Hepatic stellate cell (primary cell): ENCODE data around the gene TNFSF4.
A peak's percentile ranks its signal among the peaks of the same experiment; 100 is the strongest.
"Not testable (repeated sequence)": the region's sequence is repeated elsewhere in the genome, so short reads cannot be mapped to it uniquely, and the experiment has no call there.

Experiments used
- DNase-seq: peaks from one replicate; pipeline ENCODE4 v3.0.0; 2011; ENCODE audit warnings: low spot score

The TNFSF4 gene, protein sequence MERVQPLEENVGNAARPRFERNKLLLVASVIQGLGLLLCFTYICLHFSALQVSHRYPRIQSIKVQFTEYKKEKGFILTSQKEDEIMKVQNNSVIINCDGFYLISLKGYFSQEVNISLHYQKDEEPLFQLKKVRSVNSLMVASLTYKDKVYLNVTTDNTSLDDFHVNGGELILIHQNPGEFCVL

GRCh38 chr1:173206816-173207568, at the start of gene TNFSF4:
TSS of gene TNFSF4 (minus strand) at chr1:173207331. CDS start at chr1:173207176, 155 bp downstream.
- DNase-seq: no peak

DNA sequence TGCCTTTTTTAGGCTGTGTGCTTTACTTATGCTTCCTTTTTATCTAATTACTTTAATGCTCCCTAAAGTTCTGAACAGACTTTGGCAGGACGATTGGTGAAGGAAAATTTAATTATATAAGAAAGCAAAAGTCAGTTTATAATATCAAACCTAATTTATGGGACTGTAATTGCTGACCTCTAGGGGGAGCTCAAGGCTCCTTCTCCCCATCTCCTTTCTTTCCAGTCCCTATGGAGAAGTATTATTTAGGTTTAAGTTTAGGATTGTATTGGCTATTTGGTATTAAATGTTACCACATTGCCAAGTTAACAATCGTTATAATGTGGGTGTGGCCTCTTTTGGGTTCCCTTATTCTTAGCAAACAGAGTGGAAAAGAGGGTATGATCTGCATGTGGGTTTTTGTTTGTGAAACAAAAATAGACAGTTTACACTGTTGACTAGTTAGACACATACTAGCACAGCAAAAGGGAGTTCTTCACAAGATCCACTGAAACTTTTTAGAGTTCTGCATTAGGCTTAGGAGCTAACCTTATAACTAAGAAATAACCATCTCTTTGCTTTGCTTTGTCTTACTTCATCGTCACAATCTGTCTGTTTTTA, 48.2 kb upstream of the TNFSF4 start:
- DNase-seq: peak; percentile 37

DNA sequence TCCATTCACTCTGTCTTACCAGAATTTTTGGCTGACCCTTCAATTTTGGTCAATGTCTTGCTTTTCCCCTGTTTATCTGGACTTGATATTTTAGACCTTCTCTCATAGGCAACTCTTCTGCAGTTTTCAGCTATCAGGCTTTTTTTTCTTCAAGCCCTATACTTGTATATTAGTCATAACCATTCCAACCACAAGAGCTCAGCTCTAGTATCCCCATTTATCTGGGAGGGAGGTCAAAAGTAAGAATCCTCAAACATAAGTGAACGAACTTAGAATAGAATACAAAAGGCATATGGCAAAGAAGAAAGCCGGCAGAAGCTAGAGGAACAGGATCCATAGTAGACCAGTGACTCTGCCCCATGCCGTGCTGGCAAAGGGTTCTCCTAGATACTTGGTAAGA, 45.9 kb upstream of the TNFSF4 start:
- DNase-seq: peak; percentile 33

DNA sequence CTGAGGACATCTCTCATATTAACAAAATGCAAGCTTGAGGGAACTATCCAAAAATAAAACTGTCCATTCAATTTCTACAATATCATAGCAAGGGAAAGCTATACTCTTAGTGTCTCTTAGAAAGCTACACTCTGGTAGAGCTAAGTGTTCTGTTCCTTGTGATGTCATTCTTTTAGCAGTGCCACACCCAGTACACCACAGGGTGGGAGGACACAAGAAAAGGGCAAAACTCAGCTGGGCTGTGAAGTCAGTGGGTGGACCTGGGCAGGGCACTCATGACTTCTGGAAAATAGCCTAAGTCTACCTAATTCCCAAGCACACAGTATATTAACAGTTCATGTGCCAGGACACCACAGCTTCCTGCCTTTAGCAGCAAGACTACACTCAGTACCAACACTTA, 42.2 kb upstream of the TNFSF4 start:
- no peak for DNase-seq

DNA sequence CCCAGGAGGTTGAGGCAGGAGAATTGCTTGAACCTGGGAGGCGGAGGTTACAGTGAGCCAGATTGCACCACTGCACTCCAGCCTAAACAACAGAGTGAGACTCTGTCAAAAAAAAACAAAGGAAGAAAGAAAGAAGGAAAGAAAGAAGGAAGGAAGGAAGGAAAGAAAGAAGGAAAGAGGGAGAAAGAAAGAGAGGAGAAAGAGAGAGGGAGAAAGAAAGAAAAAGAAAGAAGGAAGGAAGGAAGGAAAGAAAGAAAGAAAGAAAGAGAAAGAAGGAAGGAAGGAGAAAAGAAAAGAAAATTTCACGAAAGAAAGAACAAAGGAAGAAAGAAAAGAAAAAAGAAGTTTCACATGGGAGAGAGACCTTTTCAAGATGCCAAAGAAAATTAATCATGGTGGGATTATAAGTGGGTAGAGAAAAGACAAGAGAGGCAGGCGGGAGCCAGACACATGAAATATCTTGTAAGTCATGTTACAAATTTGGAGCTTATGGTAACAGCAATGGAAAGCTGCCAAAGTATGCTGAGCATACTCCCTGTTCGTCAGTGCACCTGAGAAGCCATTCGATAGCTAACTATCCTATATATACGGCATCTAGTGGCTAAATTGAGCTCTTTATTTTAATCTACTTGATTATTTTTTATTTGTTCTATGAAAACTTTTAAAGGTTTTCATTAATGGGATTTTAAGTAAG, 41.3 kb upstream of the TNFSF4 start:
- no peak for DNase-seq

DNA sequence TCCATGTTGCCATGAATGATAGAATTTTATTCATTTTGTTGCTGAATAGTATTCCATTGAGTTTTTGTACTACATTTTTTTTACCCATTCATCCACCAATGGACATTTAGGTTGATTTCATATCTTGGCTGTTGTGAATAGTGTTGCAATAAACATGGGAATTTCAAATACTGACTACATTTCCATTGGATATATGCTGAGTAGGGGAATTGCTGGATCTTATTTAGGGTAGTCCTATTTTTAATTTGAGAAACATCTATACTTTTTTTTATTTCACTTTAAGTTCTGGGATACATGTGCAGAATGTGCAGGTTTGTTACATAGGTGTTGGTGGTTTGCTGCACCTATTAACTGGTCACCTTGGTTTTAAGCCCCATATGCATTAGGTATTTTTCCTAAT, 38.8 kb upstream of the TNFSF4 start:
- no peak for DNase-seq

DNA sequence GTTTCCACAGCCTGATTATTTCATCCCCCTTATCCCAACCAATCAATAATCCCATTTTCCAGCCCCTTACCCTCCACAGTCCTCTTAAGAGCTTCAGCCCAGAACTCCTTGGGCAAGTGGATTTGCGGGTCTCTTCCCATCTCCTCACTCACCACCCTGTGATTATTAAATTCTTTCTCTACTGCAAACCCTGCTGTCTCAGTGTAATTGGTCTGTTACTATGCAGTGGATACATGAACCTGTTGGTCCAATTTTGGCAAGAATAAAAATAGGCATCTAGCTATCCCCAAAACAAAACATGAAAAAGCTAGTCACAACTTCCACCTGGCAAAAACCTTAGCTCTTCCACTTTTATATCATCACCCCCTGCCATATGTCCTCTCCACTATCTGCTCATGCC, 36.2 kb upstream of the TNFSF4 start:
- no peak for DNase-seq

GRCh38 chr1:173241528-173242347, 34.6 kb upstream of the TNFSF4 start:
- no peak for DNase-seq

GRCh38 chr1:173240609-173241008, 33.5 kb upstream of the TNFSF4 start:
- no peak for DNase-seq

DNA sequence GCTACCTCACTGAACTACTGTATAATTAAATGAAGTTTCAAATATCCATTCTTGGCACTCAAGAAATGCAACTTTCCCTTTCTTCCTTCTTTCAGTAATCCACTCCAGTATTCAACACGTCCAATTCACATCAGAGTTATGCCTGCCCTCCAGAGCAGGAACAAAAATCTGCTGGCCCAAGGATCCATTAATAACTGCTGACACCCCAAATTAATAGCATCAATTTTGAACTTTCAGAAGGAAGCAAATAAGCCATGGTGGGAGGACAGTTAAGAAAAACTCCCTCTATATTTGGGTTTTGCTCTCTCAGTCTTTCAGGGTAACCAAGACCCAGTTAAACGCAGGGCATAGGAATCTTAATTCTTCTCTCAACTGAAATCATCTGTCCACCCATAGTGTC, 31.9 kb upstream of the TNFSF4 start:
- DNase-seq: no peak

- no peak for DNase-seq
Measured at GRCh38 chr1:173234899-173235298, 27.8 kb upstream of the TNFSF4 start.

- not testable (repeated sequence) for DNase-seq
Measured at GRCh38 chr1:173234434-173234833, 27.3 kb upstream of the TNFSF4 start.

- not testable (repeated sequence) for DNase-seq
Measured at GRCh38 chr1:173229031-173229430, 21.9 kb upstream of the TNFSF4 start.

- DNase-seq: no peak
Measured at GRCh38 chr1:173224949-173225348, 17.8 kb upstream of the TNFSF4 start.

DNA sequence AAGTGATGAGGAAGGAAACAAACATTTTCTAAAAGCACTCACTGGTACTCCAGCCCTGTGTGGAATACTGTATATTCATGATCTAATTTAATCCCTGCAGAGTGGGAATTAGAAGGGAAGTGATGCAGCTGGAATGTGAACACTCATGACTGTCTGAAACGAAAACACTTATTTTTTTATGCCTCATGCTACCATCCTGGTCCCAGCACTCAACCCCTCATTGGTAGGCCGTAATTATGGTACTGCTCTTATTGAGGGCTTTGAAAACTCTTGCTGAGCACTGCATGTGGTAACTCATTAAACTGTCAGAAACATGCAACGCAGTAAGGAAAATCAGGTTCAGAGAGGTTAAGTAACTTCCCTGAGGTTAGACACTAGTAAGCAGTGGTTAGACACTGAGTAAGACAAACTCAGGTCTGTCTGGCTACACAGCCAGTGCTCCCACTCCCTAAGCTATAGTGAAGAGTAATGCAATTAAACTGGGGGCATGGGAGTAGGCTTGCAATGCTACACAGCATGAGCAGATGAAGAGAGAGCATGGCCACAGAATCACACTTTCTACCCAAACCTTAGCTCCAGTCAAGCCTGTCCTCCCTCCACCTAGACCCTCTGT, 17.3 kb upstream of the TNFSF4 start:
- DNase-seq: no peak

DNA sequence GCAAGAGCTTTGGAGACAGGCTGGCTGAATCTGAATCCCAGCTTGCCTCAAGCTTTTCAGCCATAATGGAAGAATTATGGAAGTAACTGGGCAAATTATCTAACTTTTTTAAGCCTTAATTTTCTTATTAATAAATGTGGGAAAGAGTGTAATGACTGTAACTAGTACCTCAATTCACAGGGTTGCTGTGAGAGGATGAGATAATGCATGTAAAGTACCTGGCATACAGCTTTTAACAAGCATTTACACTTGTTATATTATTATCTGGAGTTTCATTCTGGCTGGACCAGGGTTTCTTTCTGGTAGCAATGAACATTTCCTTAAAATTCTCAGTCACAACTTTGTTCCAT, 15.9 kb upstream of the TNFSF4 start:
- no peak for DNase-seq

- no peak for DNase-seq
Measured at GRCh38 chr1:173222149-173223030, 15.3 kb upstream of the TNFSF4 start.

- DNase-seq: no peak
Measured at GRCh38 chr1:173220157-173220556, 13.0 kb upstream of the TNFSF4 start.

- no peak for DNase-seq
Measured at GRCh38 chr1:173213665-173214064, 6.5 kb upstream of the TNFSF4 start.

GRCh38 chr1:173212952-173213491, 5.9 kb upstream of the TNFSF4 start:
- DNase-seq: no peak
